Trophoblast cell (in vitro differentiated cells and primary cell): ENCODE results near the gene PDAP1.

Experiments used
- DNase-seq, 2 donors: peaks; one replicate each; pipeline ENCODE4 v3.0.0-alpha.2; 2016
- H2AFZ ChIP-seq: 2 replicates; pipeline ENCODE4 v1.6.1; 2013; ENCODE audit warnings: low read length, moderate library complexity, mild to moderate bottlenecking; ENCODE audit not compliant: insufficient read depth, poor library complexity
- H2AK5ac ChIP-seq: 2 replicates; pipeline ENCODE4 v1.6.1; 2013; ENCODE audit warnings: mild to moderate bottlenecking, low read length
- H2BK120ac ChIP-seq: 2 replicates; pipeline ENCODE4 v1.6.1; 2013; ENCODE audit warnings: low read length, mild to moderate bottlenecking, moderate library complexity; ENCODE audit not compliant: insufficient read depth, poor library complexity
- H2BK12ac ChIP-seq: 2 replicates; pipeline ENCODE4 v1.6.1; 2013; ENCODE audit warnings: mild to moderate bottlenecking, low read length, moderate library complexity
- H2BK5ac ChIP-seq: 2 replicates; pipeline ENCODE4 v1.6.1; 2013; ENCODE audit warnings: low read length, low read depth, moderate library complexity, mild to moderate bottlenecking; ENCODE audit not compliant: poor library complexity
- H3K14ac ChIP-seq: 2 replicates; pipeline ENCODE4 v1.6.1; 2013; ENCODE audit warnings: mild to moderate bottlenecking, low read length
- H3K18ac ChIP-seq: 2 replicates; pipeline ENCODE4 v1.6.1; 2013; ENCODE audit warnings: mild to moderate bottlenecking, low read length
- H3K23ac ChIP-seq: 2 replicates; pipeline ENCODE4 v1.6.1; 2013; ENCODE audit warnings: low read length
- H3K27ac ChIP-seq: 2 replicates; pipeline ENCODE4 v1.5.1; 2013; ENCODE audit warnings: low read depth, mild to moderate bottlenecking, inconsistent platforms, low read length, moderate library complexity
- H3K27me3 ChIP-seq: 2 replicates; pipeline ENCODE4 v1.6.1; 2013; ENCODE audit warnings: inconsistent platforms, mild to moderate bottlenecking, low read length, moderate library complexity; ENCODE audit not compliant: insufficient read depth
- H3K36me3 ChIP-seq, 2 experiments: 1 replicate in 1 of 2; 2 replicates in 1 of 2; pipeline ENCODE4 v1.6.1; 2013; ENCODE audit warnings: low read length in 2 of 2, mild to moderate bottlenecking in 2 of 2, moderate library complexity in 1 of 2; ENCODE audit not compliant: insufficient read depth in 2 of 2, control insufficient read depth in 1 of 2
- H3K4ac ChIP-seq: 2 replicates; pipeline ENCODE4 v1.6.1; 2013; ENCODE audit warnings: low read depth, mild to moderate bottlenecking, low read length, moderate library complexity
- H3K4me1 ChIP-seq, 2 experiments: 1 replicate in 1 of 2; 2 replicates in 1 of 2; pipeline ENCODE4 v1.6.1; 2013; ENCODE audit warnings: low read length in 2 of 2, mild to moderate bottlenecking in 2 of 2, moderate library complexity in 1 of 2; ENCODE audit not compliant: insufficient read depth in 2 of 2, control insufficient read depth in 1 of 2
- H3K4me2 ChIP-seq: 2 replicates; pipeline ENCODE4 v1.6.1; 2013; ENCODE audit warnings: inconsistent platforms, mild to moderate bottlenecking, low read length, moderate library complexity
- H3K4me3 ChIP-seq: 2 replicates; pipeline ENCODE4 v1.5.1; 2013; ENCODE audit warnings: mild to moderate bottlenecking, low read depth, low read length, inconsistent platforms
- H3K79me1 ChIP-seq: one replicate; pipeline ENCODE4 v1.6.1; 2013; ENCODE audit warnings: low read length
- H3K79me2 ChIP-seq: 2 replicates; pipeline ENCODE4 v1.6.1; 2013; ENCODE audit warnings: low read length, mild to moderate bottlenecking; ENCODE audit not compliant: control insufficient read depth, insufficient read depth, poor library complexity
- H3K9ac ChIP-seq: 2 replicates; pipeline ENCODE4 v1.6.1; 2013; ENCODE audit warnings: mild to moderate bottlenecking, low read length
- H3K9me3 ChIP-seq: 2 replicates; pipeline ENCODE4 v1.6.1; 2013; ENCODE audit warnings: low read depth, mild to moderate bottlenecking, control low read depth, inconsistent platforms, low read length; ENCODE audit not compliant: insufficient read depth
- H4K12ac ChIP-seq: 2 replicates; pipeline ENCODE4 v1.6.1; 2013; ENCODE audit warnings: low read depth, mild to moderate bottlenecking, low read length, moderate library complexity
- H4K8ac ChIP-seq: 2 replicates; pipeline ENCODE4 v1.6.1; 2013; ENCODE audit warnings: low read depth, mild to moderate bottlenecking, low read length, moderate library complexity
- H4K91ac ChIP-seq: one replicate; pipeline ENCODE4 v1.6.1; 2013; ENCODE audit warnings: low read depth, mild to moderate bottlenecking, low read length, moderate library complexity
- WGBS: extraction: QIAGEN DNeasy Blood & Tissue Kit; methylation state at CpG from one replicate; pipeline ENCODE4 v1.1.7; 2013; ENCODE audit warnings: missing lambda C conversion rate; ENCODE audit not compliant: insufficient read length, insufficient coverage; ENCODE audit errors: extremely low coverage; 5-methylcytosine and 5-hydroxymethylcytosine counted together

PDAP1 gene

DNA sequence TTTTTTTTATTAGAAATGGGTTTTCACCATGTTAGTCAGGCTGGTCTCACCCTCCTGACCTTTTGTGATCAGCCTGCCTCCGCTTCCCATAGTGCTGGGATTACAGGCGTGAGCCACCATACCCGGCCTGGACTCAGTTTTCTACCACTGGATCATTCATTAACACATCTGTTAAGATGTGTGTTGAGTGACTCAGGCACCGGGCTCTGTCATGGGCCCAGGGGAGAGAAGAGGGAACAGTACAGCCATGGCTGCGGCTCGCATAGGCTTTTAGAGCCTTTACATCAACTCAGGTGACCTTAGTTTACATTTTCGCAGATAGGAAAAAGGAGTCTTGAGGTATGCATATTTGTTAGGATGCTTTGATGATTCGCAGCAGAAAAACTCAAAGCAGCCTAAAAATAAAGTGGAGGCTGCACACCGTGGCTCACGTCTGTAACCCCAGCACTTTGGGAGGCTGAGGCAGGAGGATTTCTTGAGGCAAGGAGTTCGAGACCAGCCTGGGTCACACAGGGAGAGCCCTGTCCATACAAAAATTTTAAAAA, 36.9 kb downstream of the PDAP1 start:
- Histone ChIP-seq H3K4ac (no peak overlapping the region), H3K9ac (no peak overlapping the region), H3K27me3 (no peaks in the 10 kb centered on the region), H3K9me3 (peaks cover 1% of the 10 kb centered on the region), H3K79me1 (peaks cover 8% of the 10 kb centered on the region), H3K27ac (no peak overlapping the region), H3K18ac (no peak overlapping the region), H4K91ac (no peak overlapping the region), H2BK12ac (no peak overlapping the region), H3K14ac (no peak overlapping the region), H2BK5ac (no peak overlapping the region), H3K4me2 (no peak overlapping the region), H3K4me1 (peaks cover 3 to 6% of the 10 kb centered on the region in 2 experiments), H4K8ac (no peak overlapping the region), H2AFZ (no peak overlapping the region), H3K36me3 (peaks cover 9 to 11% of the 10 kb centered on the region in 2 experiments), H3K4me3 (no peak overlapping the region), H2BK120ac (no peak overlapping the region), H3K79me2 (peaks cover 4% of the 10 kb centered on the region), H4K12ac (no peak overlapping the region), H3K23ac (no peak overlapping the region), H2AK5ac (no peak overlapping the region)
- no CpG with 5 or more reads among the region's 11 CpGs for WGBS
- DNase-seq = peak; percentile 90 to 92

DNA sequence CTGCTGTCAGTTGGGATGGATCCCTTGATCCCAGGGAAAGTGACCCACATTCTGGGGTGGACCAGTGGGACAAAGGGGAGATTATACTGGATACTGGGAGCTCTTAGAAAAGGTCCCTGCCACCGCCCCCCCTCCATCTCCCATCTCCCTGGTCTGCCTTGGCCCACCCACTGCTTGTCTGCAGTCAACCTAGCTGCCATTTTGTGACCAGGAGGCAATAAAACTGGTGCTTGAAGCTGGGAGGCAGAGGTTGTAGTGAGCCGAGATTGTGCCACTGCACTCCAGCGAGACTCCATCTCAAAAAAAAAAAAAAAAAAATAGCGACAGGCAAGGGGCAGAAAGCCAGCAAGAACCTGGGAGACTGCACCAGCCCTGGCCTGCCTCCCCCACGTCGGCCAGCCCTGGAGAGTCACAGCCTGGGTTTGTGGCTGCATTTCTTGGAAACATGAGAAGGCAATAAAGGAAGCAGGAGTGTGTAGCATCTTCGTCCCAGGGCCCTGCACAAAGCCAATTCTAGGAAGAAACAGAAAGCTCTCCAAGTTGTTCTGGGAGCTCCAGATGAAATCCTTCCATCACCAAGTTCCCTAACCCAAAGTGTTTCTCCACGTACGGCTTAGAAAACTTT, 38.5 kb downstream of the PDAP1 start:
- Histone ChIP-seq H3K9me3 (peaks cover 1% of the 10 kb centered on the region), H3K4me1 (peaks cover 3 to 6% of the 10 kb centered on the region in 2 experiments), H3K4ac (no peak overlapping the region), H2BK5ac (no peak overlapping the region), H2AK5ac (no peak overlapping the region), H3K79me1 (peaks cover 8% of the 10 kb centered on the region), H3K79me2 (peaks cover 2% of the 10 kb centered on the region), H3K27ac (no peak overlapping the region), H3K4me3 (no peak overlapping the region), H3K18ac (no peak overlapping the region), H4K12ac (no peak overlapping the region), H3K14ac (no peak overlapping the region), H3K4me2 (no peak overlapping the region), H3K23ac (no peak overlapping the region), H2BK120ac (no peak overlapping the region), H2BK12ac (no peak overlapping the region), H2AFZ (no peak overlapping the region), H3K27me3 (no peaks in the 10 kb centered on the region), H3K9ac (no peak overlapping the region), H3K36me3 (peaks cover 19 to 23% of the 10 kb centered on the region in 2 experiments), H4K91ac (no peak overlapping the region), H4K8ac (no peak overlapping the region)
- no peak for DNase-seq
- WGBS = no CpG with 5 or more reads among the region's 9 CpGs

GRCh38 chr7:99368750-99369389, 39.5 kb downstream of the PDAP1 start:
- H4K12ac ChIP-seq = no peak overlapping the region
- peaks cover 2 to 4% of the 10 kb centered on the region in 2 experiments for H3K4me1 ChIP-seq
- H3K36me3 ChIP-seq = peaks cover 27 to 30% of the 10 kb centered on the region in 2 experiments
- no peak overlapping the region for H3K4me2 ChIP-seq
- H2BK5ac ChIP-seq = no peak overlapping the region
- DNase-seq = peak; percentile 78 to 94
- peaks cover 1% of the 10 kb centered on the region for H3K79me1 ChIP-seq
- H3K9ac ChIP-seq = no peak overlapping the region
- H2AFZ ChIP-seq = no peak overlapping the region
- no peaks in the 10 kb centered on the region for H3K79me2 ChIP-seq
- no peak overlapping the region for H3K14ac ChIP-seq
- H2BK120ac ChIP-seq = no peak overlapping the region
- no peak overlapping the region for H3K18ac ChIP-seq
- H3K27ac ChIP-seq = no peak overlapping the region
- no peak overlapping the region for H3K4ac ChIP-seq
- no peak overlapping the region for H3K23ac ChIP-seq
- no peak overlapping the region for H4K91ac ChIP-seq
- no peak overlapping the region for H2AK5ac ChIP-seq
- H3K9me3 ChIP-seq = peaks cover 1% of the 10 kb centered on the region
- no peaks in the 10 kb centered on the region for H3K27me3 ChIP-seq
- H3K4me3 ChIP-seq = no peak overlapping the region
- WGBS = no CpG with 5 or more reads among the region's 13 CpGs
- H2BK12ac ChIP-seq = no peak overlapping the region
- no peak overlapping the region for H4K8ac ChIP-seq

DNA sequence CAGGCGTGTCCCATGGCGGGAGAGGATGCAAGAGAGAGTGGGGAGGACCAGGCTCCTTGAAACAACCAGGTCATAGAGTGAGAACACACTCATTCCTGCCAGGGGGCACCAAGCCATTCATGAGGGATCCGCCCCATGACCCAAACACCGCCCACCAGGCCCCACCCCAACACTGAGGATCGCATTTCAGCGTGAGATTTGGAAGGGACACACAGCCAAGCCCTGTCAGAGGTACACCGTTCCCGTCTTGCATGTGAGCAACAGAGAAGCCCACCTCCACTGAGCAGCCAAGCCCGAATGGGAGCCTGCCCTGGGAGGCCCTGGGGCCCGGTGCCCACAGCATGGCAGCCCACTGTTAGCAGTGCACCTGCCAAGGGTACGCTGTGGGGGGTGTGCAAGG, 41.8 kb downstream of the PDAP1 start:
- H3K27me3 ChIP-seq = no peaks in the 10 kb centered on the region
- peaks cover 33 to 43% of the 10 kb centered on the region in 2 experiments for H3K36me3 ChIP-seq
- no peak overlapping the region for H2BK120ac ChIP-seq
- H3K79me2 ChIP-seq = no peaks in the 10 kb centered on the region
- no CpG with 5 or more reads among the region's 11 CpGs for WGBS
- H3K4me1 ChIP-seq = peaks cover 0 to 3% of the 10 kb centered on the region in 2 experiments
- no peak overlapping the region for H2AFZ ChIP-seq
- no peak overlapping the region for H3K4ac ChIP-seq
- H4K12ac ChIP-seq = no peak overlapping the region
- H3K23ac ChIP-seq = no peak overlapping the region
- no peak overlapping the region for H2BK5ac ChIP-seq
- H3K79me1 ChIP-seq = no peaks in the 10 kb centered on the region
- H3K9me3 ChIP-seq = no peaks in the 10 kb centered on the region
- H3K27ac ChIP-seq = no peak overlapping the region
- DNase-seq = no peak
- no peak overlapping the region for H4K8ac ChIP-seq
- no peak overlapping the region for H4K91ac ChIP-seq
- H3K4me2 ChIP-seq = no peak overlapping the region
- no peak overlapping the region for H3K4me3 ChIP-seq
- H3K14ac ChIP-seq = no peak overlapping the region
- H2BK12ac ChIP-seq = no peak overlapping the region
- H3K9ac ChIP-seq = no peak overlapping the region
- no peak overlapping the region for H3K18ac ChIP-seq
- H2AK5ac ChIP-seq = no peak overlapping the region
